ENCODE measurements around the gene AGPAT4. TPM values are rescaled to one million over a fixed set of nuclear protein-coding genes. Genes with fewer than 3 reads are reported as not detected.

Gene AGPAT4
- total and polyA plus RNA-seq, 2 donors (not counting 3 experiments of a cell fraction or from before 2014, with no cell fraction given), result 10.2 to 15.2 TPM

DNA sequence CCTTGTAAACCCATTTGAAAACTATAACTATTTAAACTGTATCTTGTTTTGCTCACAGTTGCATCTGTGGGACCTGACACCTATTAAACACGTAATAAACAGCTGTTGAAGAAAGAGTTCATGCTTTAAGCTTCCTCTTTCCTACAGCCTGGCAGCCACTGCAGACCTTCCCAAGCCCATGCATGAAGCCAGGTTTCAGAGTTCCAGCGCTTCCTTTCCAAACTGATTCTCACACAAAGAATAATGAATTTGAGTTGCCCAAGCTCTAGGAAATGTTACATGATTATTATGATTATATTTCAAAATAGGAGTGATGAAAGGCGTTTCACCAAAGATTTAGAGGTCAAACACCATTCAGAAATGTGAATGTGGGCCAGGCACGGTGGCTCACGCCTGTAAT is 3.7 kb downstream of the AGPAT4 start:
- ChIA-PET POLR2A (no interaction called here), CTCF (no interaction called here)
- intact Hi-C loops (cut with micrococcal nuclease), result loop anchor here (5.0 to 10.0 kb wide), 2 partner anchors 138 to 335 kb away; no protein-coding TSS in a partner anchor
- Histone ChIP-seq H3K4me1 (ENCODE audit: control insufficient read depth, extremely low read depth, insufficient read depth, low read length) (peaks cover 16% of the 10 kb centered on the region), H4K20me1 (replicated peaks; ENCODE audit: control insufficient read depth, extremely low read depth, insufficient read depth, low read length) (peaks cover 3% of the 10 kb centered on the region), H3K27me3 (ENCODE audit: control insufficient read depth in 2 of 2, insufficient read depth in 2 of 2, low read length in 2 of 2) (no peaks in the 10 kb centered on the region), H3K27ac (ENCODE audit: insufficient read depth, low read depth, low read length) (no peak overlapping the region), H3K4me2 (ENCODE audit: insufficient read depth, low read length) (no peak overlapping the region), H3K9ac (replicated peaks; ENCODE audit: extremely low read depth, insufficient read depth, low read length) (no peak overlapping the region), H3K36me3 (ENCODE audit: control insufficient read depth in 2 of 2, extremely low read depth in 1 of 2, insufficient read depth in 2 of 2, low read length in 2 of 2) (no peaks in the 10 kb centered on the region), H3K79me2 (ENCODE audit: control insufficient read depth, insufficient read depth, low read length) (peaks cover 25% of the 10 kb centered on the region), H2AFZ (ENCODE audit: low read depth, low read length) (no peak overlapping the region), H3K4me3 (replicated peaks in 1 of 3; ENCODE audit: insufficient read depth in 1 of 3, low read depth in 1 of 3, low read length in 3 of 3) (no peak overlapping the region), H3K9me3 (replicated peaks; ENCODE audit: control insufficient read depth, insufficient read depth, low read length) (no peaks in the 10 kb centered on the region), H3K9me1 (replicated peaks; ENCODE audit: control insufficient read depth, extremely low read depth, insufficient read depth, low read length) (no peaks in the 10 kb centered on the region)
- dilution Hi-C loops (cut with MboI; ENCODE audit: extremely low pct_ligation_motif_present, low sequenced_read_pairs), result no loop called here
- no peak for DNase-seq (ENCODE audit: low read depth, low spot score)
- BruUV-seq (replicated peaks), result no TSS peak
- TF ChIP-seq, protein P1, sequence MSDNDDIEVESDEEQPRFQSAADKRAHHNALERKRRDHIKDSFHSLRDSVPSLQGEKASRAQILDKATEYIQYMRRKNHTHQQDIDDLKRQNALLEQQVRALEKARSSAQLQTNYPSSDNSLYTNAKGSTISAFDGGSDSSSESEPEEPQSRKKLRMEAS (IDR thresholded peaks at IDR 0.05; ENCODE audit: insufficient read depth, insufficient read length), result no peak
- TF ChIP-seq, protein P2, sequence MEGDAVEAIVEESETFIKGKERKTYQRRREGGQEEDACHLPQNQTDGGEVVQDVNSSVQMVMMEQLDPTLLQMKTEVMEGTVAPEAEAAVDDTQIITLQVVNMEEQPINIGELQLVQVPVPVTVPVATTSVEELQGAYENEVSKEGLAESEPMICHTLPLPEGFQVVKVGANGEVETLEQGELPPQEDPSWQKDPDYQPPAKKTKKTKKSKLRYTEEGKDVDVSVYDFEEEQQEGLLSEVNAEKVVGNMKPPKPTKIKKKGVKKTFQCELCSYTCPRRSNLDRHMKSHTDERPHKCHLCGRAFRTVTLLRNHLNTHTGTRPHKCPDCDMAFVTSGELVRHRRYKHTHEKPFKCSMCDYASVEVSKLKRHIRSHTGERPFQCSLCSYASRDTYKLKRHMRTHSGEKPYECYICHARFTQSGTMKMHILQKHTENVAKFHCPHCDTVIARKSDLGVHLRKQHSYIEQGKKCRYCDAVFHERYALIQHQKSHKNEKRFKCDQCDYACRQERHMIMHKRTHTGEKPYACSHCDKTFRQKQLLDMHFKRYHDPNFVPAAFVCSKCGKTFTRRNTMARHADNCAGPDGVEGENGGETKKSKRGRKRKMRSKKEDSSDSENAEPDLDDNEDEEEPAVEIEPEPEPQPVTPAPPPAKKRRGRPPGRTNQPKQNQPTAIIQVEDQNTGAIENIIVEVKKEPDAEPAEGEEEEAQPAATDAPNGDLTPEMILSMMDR (IDR thresholded peaks at IDR 0.05; ENCODE audit: extremely low read depth in 1 of 2, insufficient read depth in 1 of 2, low read depth in 1 of 2, low read length in 2 of 2), result no peak
- TF ChIP-seq POLR2A (IDR thresholded peaks at IDR 0.05; ENCODE audit: low read depth, low read length) (no peak), EZH2 (IDR thresholded peaks at IDR 0.05; ENCODE audit: borderline replicate concordance, low read depth, low read length, severe bottlenecking) (no peak), GATA2 (IDR thresholded peaks at IDR 0.05; ENCODE audit: insufficient read depth, insufficient read length, low read depth, low read length) (no peak), POLR2AphosphoS5 (IDR thresholded peaks at IDR 0.05; ENCODE audit: insufficient read depth, low read depth, low read length) (no peak), JUN (IDR thresholded peaks at IDR 0.05; ENCODE audit: borderline replicate concordance, insufficient read depth, insufficient read length, low read depth) (no peak), FOS (IDR thresholded peaks at IDR 0.05; ENCODE audit: borderline replicate concordance, insufficient read depth, low read length) (no peak), MYC (IDR thresholded peaks at IDR 0.05; ENCODE audit: low read depth, low read length) (no peak)
- no peak for FAIRE-seq
